Tibial nerve (tissue), 4 donors: ENCODE data around the gene SURF4.

Experiments
- EP300 ChIP-seq, 2 donors: sonication (generic); formaldehyde crosslinking; IDR thresholded peaks; one replicate each; pipeline ENCODE4 v1.6.1; 2017; ENCODE audit warnings: antibody characterized with exemption in 2 of 2, mild to moderate bottlenecking in 1 of 2
- TF ChIP-seq, protein P1 (sequence below), 5 experiments: fragments of 200-600 bp in 3 of 5; fragments of 450-650 bp in 2 of 5; sonication (generic) in 3 of 5; IDR thresholded peaks; one replicate each; pipeline ENCODE4 v1.5.1; 2016 to 2019; ENCODE audit warnings: antibody characterized with exemption in 5 of 5, mild to moderate bottlenecking in 3 of 5, moderate library complexity in 2 of 5

GRCh38 chr9:133384736-133385321 is 9.0 kb upstream of the SURF4 start:
- TF ChIP-seq, protein P1, sequence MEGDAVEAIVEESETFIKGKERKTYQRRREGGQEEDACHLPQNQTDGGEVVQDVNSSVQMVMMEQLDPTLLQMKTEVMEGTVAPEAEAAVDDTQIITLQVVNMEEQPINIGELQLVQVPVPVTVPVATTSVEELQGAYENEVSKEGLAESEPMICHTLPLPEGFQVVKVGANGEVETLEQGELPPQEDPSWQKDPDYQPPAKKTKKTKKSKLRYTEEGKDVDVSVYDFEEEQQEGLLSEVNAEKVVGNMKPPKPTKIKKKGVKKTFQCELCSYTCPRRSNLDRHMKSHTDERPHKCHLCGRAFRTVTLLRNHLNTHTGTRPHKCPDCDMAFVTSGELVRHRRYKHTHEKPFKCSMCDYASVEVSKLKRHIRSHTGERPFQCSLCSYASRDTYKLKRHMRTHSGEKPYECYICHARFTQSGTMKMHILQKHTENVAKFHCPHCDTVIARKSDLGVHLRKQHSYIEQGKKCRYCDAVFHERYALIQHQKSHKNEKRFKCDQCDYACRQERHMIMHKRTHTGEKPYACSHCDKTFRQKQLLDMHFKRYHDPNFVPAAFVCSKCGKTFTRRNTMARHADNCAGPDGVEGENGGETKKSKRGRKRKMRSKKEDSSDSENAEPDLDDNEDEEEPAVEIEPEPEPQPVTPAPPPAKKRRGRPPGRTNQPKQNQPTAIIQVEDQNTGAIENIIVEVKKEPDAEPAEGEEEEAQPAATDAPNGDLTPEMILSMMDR (IDR thresholded peaks at IDR 0.05): no peak
- TF ChIP-seq EP300 (IDR thresholded peaks at IDR 0.05): no peak
